ENCODE measurements around the gene DLG2.

DLG2 gene

GRCh38 chr11:83523676-83524075 lies 2103.5 kb downstream of the DLG2 start:
- no peak for DNase-seq

DNA sequence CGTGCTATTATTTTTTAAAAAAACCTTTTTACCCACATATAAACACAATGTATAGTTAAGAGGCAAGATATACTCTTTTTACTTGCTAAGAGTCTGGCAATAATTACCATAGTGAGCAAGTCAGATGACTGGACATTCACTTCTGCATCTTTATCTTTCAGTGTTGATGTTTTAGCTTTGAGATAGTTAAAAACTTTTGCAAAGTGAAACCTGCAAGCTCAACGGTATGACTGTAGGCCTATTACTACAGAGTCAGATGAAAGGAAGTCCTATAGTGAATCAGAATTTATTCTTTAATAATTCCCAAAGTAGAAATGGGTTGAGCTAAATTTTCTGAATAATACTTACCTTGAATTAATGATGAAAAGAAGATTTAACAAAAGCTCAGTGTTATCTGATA lies 2104.2 kb downstream of the DLG2 start:
- DNase-seq = no peak

DNA sequence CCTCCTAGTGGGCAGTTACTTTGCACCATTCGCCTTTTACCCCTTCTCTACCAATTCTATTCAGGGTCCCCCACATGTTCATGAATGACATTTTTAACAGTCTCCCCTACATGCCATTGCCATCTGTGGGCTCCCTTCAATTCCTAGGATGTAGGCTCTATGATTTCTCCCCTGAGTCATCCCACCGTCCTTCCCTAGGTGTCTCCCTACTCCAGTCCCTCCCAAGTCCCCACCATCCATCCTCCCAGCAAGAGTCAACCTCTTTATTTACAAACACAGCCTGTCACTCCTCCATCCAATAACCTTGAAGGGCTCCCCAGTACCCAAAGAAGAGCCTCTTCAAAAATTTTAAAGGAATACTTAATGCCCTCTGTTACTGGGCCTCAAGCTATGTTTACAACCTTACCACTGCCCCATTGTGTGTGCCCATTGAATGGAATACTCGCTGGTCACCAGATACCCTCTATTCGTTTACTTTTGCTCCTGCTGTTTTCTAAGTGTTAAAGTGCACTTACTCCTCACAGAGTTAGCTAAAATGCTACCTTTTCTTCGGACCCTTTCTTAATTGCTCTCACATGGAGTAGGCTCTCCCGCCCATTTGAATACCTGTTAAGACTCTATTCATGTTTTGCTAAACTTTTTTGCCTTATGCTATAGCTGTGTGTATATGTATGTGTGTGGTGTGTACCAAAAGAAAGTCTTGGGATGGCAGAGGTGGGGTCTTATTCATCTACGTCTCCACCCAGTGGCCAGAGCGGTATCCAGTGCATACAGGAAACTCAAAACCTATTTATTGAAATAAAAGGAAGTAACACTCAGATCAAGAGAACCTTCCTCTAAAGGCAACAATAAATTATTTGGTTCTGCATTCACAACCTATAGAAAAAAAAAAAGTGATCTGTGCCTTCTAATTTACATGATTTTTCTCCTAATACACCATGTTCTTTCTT lies 2105.2 kb downstream of the DLG2 start:
- peak; percentile 29 for DNase-seq

GRCh38 chr11:83520849-83521248 lies 2106.3 kb downstream of the DLG2 start:
- DNase-seq = no peak

DNA sequence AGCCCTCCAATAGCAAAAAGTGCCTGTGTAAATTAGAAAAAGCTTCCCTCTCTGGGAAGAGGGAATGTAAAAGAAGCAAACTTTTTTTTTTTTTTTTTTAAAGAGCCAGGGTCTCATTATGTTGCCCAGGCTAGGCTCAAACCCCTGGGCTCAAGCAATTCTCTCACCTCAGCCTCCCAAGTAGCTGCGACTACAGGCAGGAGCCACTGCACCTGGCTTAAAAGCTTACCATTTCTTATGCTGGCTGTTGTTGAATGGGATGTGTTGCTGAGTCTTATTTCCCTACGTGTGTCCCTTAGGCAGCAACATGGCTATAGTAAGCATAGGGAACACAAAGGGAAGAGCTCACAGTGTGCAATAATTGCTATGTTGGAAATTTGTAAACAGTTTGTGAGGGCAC lies 2115.5 kb downstream of the DLG2 start:
- no peak for DNase-seq

GRCh38 chr11:83510530-83511460 lies 2116.3 kb downstream of the DLG2 start:
- DNase-seq = peak; percentile 22

- no peak for DNase-seq
Measured at GRCh38 chr11:83508804-83509203, 2118.3 kb downstream of the DLG2 start.

DNA sequence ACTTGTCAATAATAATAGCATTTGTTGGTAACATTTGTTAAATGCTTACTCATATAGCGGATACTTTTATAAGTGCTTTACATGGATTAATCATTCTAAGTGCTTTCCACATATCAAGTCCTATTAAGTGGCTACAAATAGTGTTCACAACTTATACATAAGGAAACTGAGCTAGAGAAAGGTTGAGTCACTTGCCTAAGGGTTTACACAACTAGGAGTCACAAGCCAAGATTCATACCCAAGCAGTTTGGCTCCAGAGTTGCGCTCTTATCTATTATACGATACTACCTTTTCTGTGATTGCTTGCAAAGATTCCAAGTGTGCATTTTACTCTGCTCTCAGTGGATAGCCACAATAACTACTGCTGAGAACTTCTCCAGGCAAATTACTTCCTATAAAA lies 2125.1 kb downstream of the DLG2 start:
- DNase-seq = no peak

- DNase-seq = no peak
Measured at GRCh38 chr11:83493917-83494316, 2133.2 kb downstream of the DLG2 start.

DNA sequence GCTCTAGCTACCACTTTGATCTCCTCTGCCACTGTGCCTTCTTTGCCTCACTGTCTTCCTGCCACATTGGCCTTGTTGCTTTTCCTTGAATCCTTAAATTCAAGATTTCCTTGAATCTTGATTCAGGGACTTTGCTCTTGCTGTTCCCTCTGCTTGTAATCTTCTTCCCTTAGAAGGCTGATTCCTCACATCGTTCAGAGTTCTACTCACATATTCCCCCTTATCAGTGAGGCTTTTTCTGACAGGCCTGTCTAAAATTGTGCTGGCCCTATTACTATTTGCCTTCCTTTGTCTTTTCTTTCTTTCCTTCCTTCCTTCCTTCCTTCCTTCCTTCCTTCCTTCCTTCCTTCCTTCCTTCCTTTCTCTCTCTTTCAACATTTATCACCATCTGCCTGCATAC lies 2134.1 kb downstream of the DLG2 start:
- DNase-seq = no peak

GRCh38 chr11:83483808-83484207 lies 2143.3 kb downstream of the DLG2 start:
- DNase-seq = no peak

GRCh38 chr11:83480811-83481210 lies 2146.3 kb downstream of the DLG2 start:
- DNase-seq = peak; percentile 77

GRCh38 chr11:83480251-83480650 lies 2146.9 kb downstream of the DLG2 start:
- DNase-seq = no peak

DNA sequence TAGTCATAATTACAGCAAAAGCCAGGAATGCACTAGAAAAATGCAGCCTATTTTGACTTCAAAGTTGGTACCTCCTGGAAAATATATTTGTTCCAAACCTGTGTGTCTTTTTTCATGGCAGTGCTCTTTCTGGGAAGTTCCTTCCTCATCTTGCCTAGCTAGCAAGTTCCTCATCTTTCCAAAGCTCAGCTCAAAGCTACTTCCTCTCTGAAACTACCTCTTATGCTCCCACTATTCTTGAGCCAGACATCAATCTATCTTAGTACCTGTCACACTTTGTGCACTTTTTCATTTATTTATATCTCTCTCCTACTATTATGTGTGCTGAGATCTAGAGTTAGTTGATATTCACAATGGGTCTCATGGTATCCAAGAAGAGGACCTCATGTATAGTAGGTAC lies 2149.4 kb downstream of the DLG2 start:
- peak; percentile 4 for DNase-seq

GRCh38 chr11:83475760-83476159 lies 2151.4 kb downstream of the DLG2 start:
- no peak for DNase-seq

- no peak for DNase-seq
Measured at GRCh38 chr11:83473743-83474142, 2153.4 kb downstream of the DLG2 start.

GRCh38 chr11:83472806-83473205 lies 2154.3 kb downstream of the DLG2 start:
- no peak for DNase-seq

GRCh38 chr11:83471831-83472727 lies 2155.1 kb downstream of the DLG2 start:
- DNase-seq = no peak

DNA sequence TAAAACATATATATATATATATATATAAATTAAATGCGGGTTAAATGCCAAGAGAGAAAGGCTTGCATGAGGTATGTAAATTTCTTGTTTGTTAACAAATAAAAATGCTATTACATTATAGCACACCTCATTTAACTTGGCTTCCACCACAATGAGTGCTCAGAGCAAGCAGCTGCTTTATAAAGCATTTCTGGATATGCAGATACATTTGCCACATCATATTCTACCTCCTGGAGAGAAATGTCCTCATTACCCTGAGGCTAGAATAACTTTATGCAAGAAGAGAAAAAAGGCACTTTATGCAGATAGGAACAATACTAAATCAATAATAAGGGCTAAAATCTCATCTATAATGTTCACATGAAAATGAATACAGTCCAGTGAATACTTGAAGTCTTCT lies 2159.3 kb downstream of the DLG2 start:
- no peak for DNase-seq

DNA sequence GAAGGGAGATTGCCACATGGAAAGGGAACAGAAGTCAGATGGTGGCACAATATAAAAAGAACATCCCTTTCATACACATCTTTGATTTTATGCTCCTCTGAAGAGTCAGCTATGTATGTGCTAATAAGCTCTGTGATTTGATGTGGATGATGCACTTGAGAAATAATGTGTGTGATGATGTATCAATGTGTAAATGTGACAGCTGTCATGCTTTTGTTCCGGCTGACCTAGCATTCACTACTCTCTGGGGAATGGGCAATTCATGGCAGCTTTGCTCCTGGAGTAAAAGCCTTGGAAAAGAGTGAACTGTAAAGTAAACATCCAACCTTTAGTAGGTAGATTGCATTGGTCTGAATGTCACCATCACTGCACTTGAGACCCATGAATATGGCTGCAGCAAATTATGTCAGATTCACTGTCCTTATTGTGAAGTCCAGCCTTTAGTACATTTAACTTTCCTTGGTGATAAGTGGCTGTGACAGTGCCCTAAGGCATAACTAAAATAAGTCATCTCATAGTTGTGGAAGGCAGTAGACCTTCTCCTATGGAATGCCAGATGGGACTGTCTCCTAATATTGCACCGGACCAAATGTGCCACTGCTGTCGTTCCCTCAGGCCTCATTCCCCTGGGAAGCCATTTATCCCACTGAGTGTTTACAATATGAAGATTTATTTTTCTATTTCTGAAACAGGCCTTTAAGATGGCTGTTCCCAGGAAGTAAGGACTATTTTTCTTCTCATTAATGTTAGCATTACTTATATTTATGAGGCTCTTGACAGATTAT lies 2162.8 kb downstream of the DLG2 start:
- DNase-seq = no peak

DNA sequence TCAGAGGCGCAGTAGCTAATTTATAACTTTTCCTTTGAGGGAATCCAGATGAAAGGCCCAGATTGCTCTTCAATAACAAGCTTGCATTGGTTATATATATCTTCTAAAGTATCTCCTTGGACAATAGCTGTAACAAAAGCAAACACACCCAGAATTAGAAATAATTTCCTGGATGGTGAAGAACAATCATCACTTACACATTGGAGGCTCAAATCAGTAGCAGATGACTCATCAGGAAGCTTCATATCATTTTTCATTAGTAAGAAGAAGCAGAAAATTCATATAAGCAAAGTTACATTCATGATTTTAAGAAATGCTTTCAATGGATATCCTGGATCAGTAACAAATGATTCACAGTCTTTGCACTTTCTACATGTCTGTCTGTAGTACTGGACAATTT lies 2167.3 kb downstream of the DLG2 start:
- no peak for DNase-seq

DNA sequence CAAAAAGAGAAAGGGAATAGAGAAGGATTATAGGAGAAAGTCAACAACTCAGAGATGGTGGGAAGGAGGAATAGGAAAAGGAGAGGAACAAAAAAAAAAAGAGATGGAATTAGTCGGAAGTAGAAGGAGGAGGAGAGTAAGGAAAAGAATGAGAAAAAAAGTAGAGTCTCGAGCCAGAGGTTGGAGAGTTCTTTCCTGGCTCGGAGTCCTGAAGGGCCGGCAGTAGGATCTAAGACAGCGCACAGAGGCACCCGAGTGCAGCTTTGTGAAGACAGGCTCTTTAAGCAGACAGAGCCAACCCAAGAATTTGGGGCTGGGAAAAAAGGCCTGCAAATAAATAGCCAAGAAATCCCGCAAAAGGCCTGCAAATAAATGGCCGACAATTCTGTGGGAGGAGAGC lies 2170.6 kb downstream of the DLG2 start:
- DNase-seq = no peak

Measured in kidney glomerular epithelial cell (primary cell).